Activated naive CD4-positive, alpha-beta T cell treated with anti-CD3 and anti-CD28 coated beads, Interleukin-2, amount 10 ng/mL, durations not matched to agents 7 days and 5 days (primary cell): Measurements from ENCODE around the gene BID.
A peak's percentile ranks its signal among the peaks of the same experiment; 100 is the strongest.

ENCODE experiments used
- CTCF ChIA-PET: fragments of 350-600 bp; sonication (Branson Sonifier 250); formaldehyde crosslinking; loops from one replicate; lab custom pipeline; 2021; ENCODE audit warnings: antibody characterized with exemption; lab: Charles Lee
- DNase-seq: peaks from one replicate; pipeline ENCODE4 v3.0.0-alpha.2; 2020
- H3K27ac Mint-ChIP-seq: one replicate; pipeline ENCODE4 v1.8.0; 2021; ENCODE audit warnings: mild to moderate bottlenecking, moderate library complexity, mixed read lengths
- H3K27me3 Mint-ChIP-seq: one replicate; pipeline ENCODE4 v1.8.0; 2021; ENCODE audit warnings: mild to moderate bottlenecking, mixed read lengths
- H3K36me3 Mint-ChIP-seq: one replicate; pipeline ENCODE4 v1.8.0; 2021; ENCODE audit warnings: mixed read lengths
- H3K4me1 Mint-ChIP-seq: one replicate; pipeline ENCODE4 v1.8.0; 2021; ENCODE audit warnings: mixed read lengths
- H3K4me3 Mint-ChIP-seq: one replicate; pipeline ENCODE4 v1.8.0; 2021; ENCODE audit warnings: mild to moderate bottlenecking, moderate library complexity, mixed read lengths
- H3K9me3 Mint-ChIP-seq: one replicate; pipeline ENCODE4 v1.8.0; 2021; ENCODE audit warnings: mixed read lengths

Gene BID

DNA sequence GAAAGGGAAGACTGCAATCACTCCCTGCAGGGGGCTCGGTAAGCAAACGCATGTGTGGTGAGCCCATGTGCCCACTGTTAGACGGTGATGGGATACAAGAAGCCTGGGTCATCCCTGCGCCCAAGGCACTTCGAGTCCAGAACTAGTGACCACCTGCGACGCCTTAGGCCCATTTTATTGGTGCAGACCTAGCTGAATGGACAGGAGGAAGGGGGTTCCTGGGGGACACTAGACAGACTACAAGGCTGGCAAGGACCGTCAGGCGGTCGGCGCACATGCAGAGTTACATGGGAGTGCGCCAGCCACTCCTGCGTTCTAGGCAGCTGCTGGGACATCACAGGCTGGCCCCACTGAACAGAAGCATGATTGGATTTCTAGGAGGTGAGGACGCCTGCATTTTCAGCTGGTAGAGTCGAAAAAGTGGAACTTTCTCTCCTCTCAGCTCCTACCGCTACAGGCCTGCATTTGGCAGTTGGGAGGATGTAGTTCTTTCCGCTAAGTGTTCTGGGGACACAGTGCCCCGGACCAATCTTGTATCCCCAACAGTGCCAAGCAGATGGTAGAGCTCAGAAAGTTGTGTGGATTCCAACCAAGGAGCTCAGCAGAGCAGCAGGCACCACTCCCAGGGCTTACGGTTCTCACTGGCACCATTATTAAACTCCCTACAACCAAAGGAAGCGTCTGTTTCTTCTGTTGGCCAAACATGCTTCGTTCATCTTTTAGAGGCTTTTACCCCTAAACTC is 35.7 kb downstream of the BID start:
- H3K4me3 Mint-ChIP-seq = no peak overlapping the region
- peaks cover 33% of the 10 kb centered on the region for H3K36me3 Mint-ChIP-seq
- CTCF ChIA-PET = no interaction called here
- no peaks in the 10 kb centered on the region for H3K9me3 Mint-ChIP-seq
- no peak for DNase-seq
- H3K27ac Mint-ChIP-seq = no peak overlapping the region
- no peaks in the 10 kb centered on the region for H3K27me3 Mint-ChIP-seq
- peaks cover 16% of the 10 kb centered on the region for H3K4me1 Mint-ChIP-seq

DNA sequence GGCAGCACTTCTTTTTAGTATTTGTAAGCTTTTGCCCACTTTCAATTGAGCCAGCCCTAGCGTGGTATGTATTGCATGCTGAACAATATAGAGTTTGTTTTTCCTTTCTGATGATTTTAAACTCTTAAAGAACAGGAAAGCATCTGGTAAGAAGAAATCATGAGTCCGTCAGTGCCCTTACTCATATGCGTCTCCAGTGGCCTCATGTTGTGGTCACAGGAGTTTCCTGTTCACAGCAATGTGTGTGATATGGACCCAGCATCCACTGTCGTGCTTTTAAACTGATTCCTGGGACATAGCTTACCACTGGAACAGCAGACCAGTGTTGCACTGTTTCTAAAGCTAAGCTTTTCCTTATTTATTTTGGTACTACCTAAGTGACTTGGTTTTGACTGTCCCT is 40.1 kb downstream of the BID start:
- Mint-ChIP-seq H3K27ac (peak overlapping the region; percentile 66), H3K27me3 (no peaks in the 10 kb centered on the region), H3K4me3 (no peak overlapping the region), H3K9me3 (no peaks in the 10 kb centered on the region), H3K4me1 (peaks cover 16% of the 10 kb centered on the region), H3K36me3 (peaks cover 30% of the 10 kb centered on the region)
- DNase-seq = peak; percentile 32
- CTCF ChIA-PET = interaction anchor here (0.6 to 3.1 kb wide), 2 partner anchors 9 to 91 kb away, joined by 3 to 10 read pairs; no protein-coding TSS in a partner anchor

DNA sequence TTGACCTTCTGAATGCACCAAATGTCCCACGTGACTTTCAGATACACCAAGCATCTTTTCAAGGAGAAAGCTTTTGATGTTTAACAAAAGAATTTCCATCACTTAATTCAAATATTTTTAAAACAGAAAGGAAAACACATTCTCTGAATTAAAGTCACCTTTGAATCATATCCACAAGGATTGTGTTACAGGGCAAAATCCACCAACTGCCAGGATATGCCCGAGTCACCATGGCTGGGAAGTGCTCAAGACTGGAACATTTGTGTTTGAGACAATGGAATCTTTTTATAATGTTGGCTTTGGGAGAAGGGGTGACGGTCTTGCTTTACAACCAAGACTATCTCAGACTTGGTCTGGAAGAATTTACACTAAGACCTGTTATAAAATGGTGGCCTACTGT is 40.8 kb downstream of the BID start:
- H3K27ac Mint-ChIP-seq = no peak overlapping the region
- no peak for DNase-seq
- no peaks in the 10 kb centered on the region for H3K9me3 Mint-ChIP-seq
- CTCF ChIA-PET = interaction anchor here (0.5 to 3.1 kb wide), 2 partner anchors 10 to 94 kb away, joined by 3 to 10 read pairs; no protein-coding TSS in a partner anchor
- H3K4me3 Mint-ChIP-seq = no peak overlapping the region
- peaks cover 16% of the 10 kb centered on the region for H3K4me1 Mint-ChIP-seq
- peaks cover 27% of the 10 kb centered on the region for H3K36me3 Mint-ChIP-seq
- no peaks in the 10 kb centered on the region for H3K27me3 Mint-ChIP-seq

DNA sequence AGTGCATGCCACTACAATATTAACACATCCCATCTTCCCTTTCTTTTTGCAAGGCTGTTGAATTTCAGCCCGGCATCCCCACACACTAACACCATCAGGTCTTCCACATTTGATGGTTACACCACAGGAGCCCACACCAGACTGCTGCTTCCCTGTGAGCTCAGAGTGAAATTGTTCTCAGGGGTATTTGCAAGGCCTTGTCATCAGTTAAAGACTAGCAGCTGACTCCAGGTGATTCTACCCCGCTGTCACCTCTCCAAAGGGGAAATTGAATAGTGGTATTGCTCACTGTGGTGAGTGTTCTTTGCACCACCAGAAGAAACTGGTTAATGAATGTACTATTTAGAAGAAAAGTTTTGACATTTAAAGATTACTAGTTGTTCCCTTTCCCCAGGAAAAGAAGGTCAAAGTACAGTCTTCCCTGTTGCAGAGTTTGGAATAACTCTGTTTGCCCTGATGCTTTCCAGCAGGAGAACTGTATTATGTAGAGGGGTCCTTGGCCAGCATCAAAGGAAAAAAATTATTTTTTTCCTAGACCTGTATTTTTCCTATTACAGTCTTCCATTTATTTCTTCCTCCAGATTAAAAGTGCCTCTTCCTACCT is 41.9 kb downstream of the BID start:
- Mint-ChIP-seq H3K27me3 (no peaks in the 10 kb centered on the region), H3K36me3 (peaks cover 21% of the 10 kb centered on the region), H3K27ac (no peak overlapping the region), H3K9me3 (no peaks in the 10 kb centered on the region), H3K4me3 (no peak overlapping the region), H3K4me1 (peaks cover 20% of the 10 kb centered on the region)
- no peak for DNase-seq
- CTCF ChIA-PET = interaction anchor here (1.0 kb wide), 1 partner anchor 8 kb away, joined by 3 read pairs; no protein-coding TSS in a partner anchor

DNA sequence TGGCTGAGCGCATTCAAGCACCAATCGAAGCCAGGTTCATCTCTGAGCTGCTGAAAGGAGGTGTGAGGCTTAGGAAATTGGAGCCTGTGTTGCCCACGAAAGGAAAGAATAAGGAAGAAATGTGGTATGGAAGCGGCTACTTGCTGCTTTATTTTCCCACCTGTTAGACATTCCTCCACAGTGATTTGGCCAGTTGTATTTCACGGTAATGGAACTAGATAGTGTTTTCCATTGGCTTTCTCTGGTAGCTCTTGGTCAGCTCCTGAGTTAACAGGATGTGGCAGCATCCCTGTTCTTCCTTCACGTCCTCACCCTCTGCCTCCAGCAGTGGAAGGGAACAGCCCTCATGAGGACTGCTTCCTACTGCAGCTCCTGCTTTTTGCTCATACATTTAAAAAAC is 44.7 kb downstream of the BID start:
- Mint-ChIP-seq H3K4me1 (peaks cover 31% of the 10 kb centered on the region), H3K4me3 (no peak overlapping the region), H3K36me3 (peaks cover 25% of the 10 kb centered on the region), H3K27ac (no peak overlapping the region), H3K27me3 (no peaks in the 10 kb centered on the region), H3K9me3 (no peaks in the 10 kb centered on the region)
- CTCF ChIA-PET = interaction anchor here (1.4 kb wide), 1 partner anchor 12 kb away, joined by 4 read pairs; no protein-coding TSS in a partner anchor
- no peak for DNase-seq

DNA sequence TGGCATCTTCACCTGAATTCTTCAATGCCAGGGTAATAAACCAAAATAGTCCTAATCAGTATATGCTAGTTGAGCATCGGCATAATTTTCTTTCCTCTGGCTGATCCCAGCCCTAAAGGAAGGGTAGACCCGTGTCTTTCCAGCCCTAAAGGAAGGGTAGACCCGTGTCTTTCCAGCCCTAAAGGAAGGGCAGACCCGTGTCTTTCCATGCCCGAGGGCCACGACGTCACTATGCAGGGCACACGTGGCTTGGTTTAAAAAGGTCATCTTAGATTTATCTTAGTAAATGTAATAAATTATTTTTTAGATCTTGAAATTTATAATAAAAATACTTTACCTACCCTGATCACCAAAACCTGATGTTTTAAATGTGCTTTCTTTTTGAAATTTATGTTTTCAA is 45.5 kb downstream of the BID start:
- H3K4me1 Mint-ChIP-seq = peaks cover 23% of the 10 kb centered on the region
- H3K36me3 Mint-ChIP-seq = peaks cover 21% of the 10 kb centered on the region
- DNase-seq = no peak
- H3K9me3 Mint-ChIP-seq = no peaks in the 10 kb centered on the region
- H3K4me3 Mint-ChIP-seq = no peak overlapping the region
- no peaks in the 10 kb centered on the region for H3K27me3 Mint-ChIP-seq
- CTCF ChIA-PET = no interaction called here
- no peak overlapping the region for H3K27ac Mint-ChIP-seq

DNA sequence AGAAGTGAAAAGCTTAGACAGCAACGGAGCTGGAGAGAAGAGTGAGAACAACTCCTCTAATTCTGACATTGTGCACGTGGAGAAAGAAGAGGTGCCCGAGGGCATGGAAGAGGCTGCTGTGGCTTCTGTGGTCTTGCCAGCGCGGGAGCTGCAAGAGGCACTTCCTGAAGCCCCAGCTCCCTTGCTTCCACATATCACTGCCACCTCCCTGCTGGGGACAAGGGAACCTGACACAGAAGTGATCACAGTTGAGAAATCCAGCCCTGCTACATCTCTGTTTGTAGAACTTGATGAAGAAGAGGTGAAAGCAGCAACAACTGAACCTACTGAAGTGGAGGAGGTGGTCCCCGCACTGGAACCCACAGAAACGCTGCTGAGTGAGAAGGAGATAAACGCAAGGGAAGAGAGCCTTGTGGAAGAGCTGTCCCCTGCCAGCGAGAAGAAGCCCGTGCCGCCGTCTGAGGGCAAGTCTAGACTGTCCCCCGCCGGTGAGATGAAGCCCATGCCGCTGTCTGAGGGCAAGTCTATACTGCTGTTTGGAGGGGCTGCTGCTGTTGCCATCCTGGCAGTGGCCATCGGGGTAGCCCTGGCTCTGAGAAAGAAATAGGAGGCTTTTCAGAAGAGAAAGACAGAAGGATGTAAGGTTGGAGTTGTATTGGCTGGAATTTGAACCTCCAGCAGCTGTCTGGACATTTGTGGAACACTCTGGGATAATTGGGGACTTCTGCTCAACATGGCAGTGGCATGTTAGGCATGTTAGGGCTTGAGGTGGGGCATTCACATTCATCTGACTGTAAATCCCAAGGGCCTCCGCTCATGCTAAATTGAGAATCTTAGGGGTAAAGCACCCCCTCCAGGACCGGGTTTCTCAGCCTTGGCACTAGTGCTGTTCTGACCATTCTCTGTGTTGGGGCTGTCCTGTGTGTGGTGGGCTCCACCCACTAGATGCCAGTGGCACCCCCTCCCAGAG is 47.1 kb downstream of the BID start:
- Mint-ChIP-seq H3K36me3 (peaks cover 12% of the 10 kb centered on the region), H3K4me1 (peaks cover 20% of the 10 kb centered on the region), H3K27me3 (no peaks in the 10 kb centered on the region), H3K4me3 (no peak overlapping the region), H3K27ac (peak overlapping the region; percentile 47), H3K9me3 (no peaks in the 10 kb centered on the region)
- CTCF ChIA-PET = interaction anchor here (1.0 kb wide), 1 partner anchor 15 kb away, joined by 3 read pairs; no protein-coding TSS in a partner anchor
- no peak for DNase-seq

DNA sequence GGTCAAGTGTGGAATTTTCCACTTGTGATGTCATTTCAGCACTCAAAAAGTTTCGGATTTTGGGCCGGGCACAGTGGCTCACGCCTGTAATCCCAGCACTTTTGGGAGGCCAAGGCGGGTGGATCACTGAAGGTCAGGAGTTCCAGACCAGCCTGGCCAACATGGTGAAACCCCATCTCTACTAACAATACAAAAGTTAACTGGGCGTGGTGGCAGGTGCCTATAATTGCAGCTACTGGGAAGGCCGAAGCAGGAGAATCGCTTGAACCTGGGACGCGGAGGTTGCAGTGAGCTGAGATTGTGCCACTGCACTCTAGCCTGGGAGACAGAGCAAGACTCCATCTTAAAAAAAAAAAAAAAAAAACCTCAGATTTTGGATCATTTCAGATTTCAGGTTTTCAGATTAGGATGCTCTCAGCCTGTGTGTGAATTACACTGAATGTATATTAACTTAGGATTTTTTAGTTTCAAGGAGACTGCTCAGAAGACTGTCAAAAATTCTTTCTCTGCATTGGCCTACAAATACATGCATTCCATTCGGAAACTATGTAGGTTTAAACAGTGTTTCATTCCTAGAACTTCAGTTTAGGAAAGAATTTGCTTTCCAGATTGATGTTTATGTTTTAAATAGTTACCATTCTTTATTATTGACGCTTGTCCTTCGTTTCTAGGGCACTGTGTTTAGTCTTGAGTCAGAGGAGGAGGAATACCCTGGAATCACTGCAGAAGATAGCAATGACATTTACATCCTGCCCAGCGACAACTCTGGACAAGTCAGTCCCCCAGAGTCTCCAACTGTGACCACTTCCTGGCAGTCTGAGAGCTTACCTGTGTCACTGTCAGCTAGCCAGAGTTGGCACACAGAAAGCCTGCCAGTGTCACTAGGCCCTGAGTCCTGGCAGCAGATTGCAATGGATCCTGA is 48.0 kb downstream of the BID start:
- H3K36me3 Mint-ChIP-seq = peaks cover 11% of the 10 kb centered on the region
- no peak overlapping the region for H3K4me3 Mint-ChIP-seq

DNA sequence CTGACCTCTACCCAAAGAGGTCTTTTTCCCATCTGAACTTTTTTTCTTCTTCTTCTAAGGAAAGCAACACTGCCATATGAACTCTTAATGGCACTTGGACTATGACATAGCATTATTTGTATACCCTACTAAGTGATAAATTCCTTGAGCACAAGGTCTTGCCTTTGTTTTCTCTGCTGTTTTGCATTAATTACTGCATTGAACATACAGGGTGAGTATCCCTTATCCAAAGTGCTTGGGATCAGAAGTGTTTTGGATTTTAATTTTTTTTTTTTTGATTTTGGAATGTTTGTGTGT is 48.8 kb downstream of the BID start:
- Mint-ChIP-seq H3K36me3 (peaks cover 11% of the 10 kb centered on the region), H3K4me3 (no peak overlapping the region), H3K9me3 (no peaks in the 10 kb centered on the region), H3K4me1 (peaks cover 20% of the 10 kb centered on the region), H3K27ac (no peak overlapping the region), H3K27me3 (no peaks in the 10 kb centered on the region)
- DNase-seq = no peak
- CTCF ChIA-PET = interaction anchor here (1.2 kb wide), 1 partner anchor 13 kb away, joined by 4 read pairs; no protein-coding TSS in a partner anchor

More for the DNA sequence above, 48.0 kb downstream of the BID start:
- no peaks in the 10 kb centered on the region for H3K9me3 Mint-ChIP-seq
- no peaks in the 10 kb centered on the region for H3K27me3 Mint-ChIP-seq
- CTCF ChIA-PET = interaction anchor here (1.0 kb wide), 1 partner anchor 16 kb away, joined by 3 read pairs; no protein-coding TSS in a partner anchor
- peak overlapping the region; percentile 47 for H3K27ac Mint-ChIP-seq
- peak; percentile 37 for DNase-seq
- H3K4me1 Mint-ChIP-seq = peaks cover 20% of the 10 kb centered on the region

DNA sequence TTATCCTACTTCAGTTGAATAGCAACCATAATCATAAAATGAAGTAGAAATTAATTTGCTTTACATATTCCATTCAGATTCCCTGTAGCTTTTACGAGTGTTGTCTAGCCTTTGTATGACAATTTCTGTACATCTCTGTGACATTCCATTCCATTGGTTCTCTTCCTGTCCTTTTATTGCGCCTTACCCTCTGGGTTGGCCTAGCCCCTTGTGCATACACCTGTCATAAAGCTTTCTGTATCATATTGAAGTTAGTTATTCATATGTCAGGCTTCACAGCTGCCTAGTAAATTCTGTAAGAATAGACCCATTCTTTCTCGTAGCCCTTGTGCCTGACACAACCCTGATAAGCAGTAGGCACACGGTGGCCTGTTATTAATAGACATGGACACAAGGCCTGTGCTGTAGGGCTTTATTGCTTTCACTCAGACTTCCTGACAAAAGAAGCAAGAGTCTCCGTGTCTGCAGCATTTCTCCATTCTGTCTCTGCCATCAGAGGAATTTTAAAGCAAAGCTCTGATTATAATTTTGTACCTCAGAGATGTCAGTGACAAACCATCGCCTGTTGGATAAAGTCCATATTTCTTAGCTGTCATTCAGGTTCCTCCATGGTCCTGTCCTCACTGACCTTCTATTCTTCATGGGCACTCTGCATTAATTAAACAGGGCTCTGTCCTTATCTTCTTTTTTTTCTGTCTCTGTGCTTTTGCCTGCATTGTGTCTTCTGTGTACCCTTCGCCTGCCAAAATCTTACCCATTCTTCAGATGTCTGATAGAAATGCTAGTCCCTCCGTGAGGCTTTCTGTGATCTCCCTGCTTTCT is 49.4 kb downstream of the BID start:
- Mint-ChIP-seq H3K27me3 (no peaks in the 10 kb centered on the region), H3K4me3 (no peak overlapping the region), H3K36me3 (peaks cover 11% of the 10 kb centered on the region), H3K4me1 (peaks cover 20% of the 10 kb centered on the region), H3K27ac (no peak overlapping the region), H3K9me3 (no peaks in the 10 kb centered on the region)
- no peak for DNase-seq
- CTCF ChIA-PET = interaction anchor here (1.2 kb wide), 1 partner anchor 12 kb away, joined by 4 read pairs; no protein-coding TSS in a partner anchor

DNA sequence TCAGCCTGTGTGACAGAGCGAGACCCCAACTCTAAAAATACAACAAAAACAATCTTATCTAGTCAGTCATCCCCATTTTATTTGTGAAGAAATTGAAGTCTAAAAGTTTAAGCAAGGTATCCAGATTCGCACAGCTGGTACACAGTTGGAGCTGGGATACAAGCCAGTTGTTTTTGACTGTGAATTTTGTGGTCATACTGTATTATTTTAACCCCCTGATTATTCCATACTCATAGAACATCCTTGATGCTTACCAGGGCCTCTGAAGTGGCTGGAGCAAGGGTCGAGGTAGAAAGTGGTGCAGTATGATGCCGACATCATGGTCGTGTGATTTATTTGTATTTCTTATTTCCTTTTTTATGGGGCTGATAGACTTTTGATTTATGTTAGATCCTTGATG is 50.0 kb downstream of the BID start:
- no peak for DNase-seq
- H3K4me3 Mint-ChIP-seq = no peak overlapping the region
- H3K36me3 Mint-ChIP-seq = peaks cover 11% of the 10 kb centered on the region
- no peak overlapping the region for H3K27ac Mint-ChIP-seq
- CTCF ChIA-PET = interaction anchor here (1.2 kb wide), 1 partner anchor 12 kb away, joined by 4 read pairs; no protein-coding TSS in a partner anchor
- peaks cover 20% of the 10 kb centered on the region for H3K4me1 Mint-ChIP-seq
- H3K27me3 Mint-ChIP-seq = no peaks in the 10 kb centered on the region
- H3K9me3 Mint-ChIP-seq = no peaks in the 10 kb centered on the region

DNA sequence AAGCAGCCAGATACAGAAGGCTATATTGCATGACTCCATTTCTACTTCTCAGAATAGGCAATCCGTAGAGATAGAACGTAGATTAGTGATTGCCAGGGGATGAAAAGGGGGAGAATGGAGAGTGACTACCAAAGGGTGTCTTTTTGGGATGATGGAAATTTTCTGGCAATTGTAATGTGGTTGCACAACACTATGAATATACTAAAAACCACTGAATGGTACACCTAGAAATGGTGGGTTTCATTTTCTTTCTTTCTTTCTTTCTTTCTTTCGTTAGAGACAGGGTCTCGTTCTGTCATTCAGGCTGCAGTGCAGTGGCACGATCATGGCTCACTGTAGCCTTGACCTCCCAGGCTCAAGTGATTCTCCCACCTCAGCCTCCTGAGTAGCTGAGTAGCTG is 54.4 kb downstream of the BID start:
- no peaks in the 10 kb centered on the region for H3K9me3 Mint-ChIP-seq
- no peak overlapping the region for H3K4me3 Mint-ChIP-seq
- DNase-seq = no peak
- no peaks in the 10 kb centered on the region for H3K36me3 Mint-ChIP-seq
- H3K27me3 Mint-ChIP-seq = no peaks in the 10 kb centered on the region
- H3K27ac Mint-ChIP-seq = no peak overlapping the region
- peaks cover 4% of the 10 kb centered on the region for H3K4me1 Mint-ChIP-seq
- CTCF ChIA-PET = no interaction called here
